H1 (cell line): ENCODE data around the gene FERMT2. TPM values are rescaled to one million over a fixed set of nuclear protein-coding genes. Genes with fewer than 3 reads are reported as not detected.

Source experiments
- CTCF ChIA-PET: fragments of 300-600 bp; sonication (Branson Sonifier 250); formaldehyde crosslinking; loops from one replicate; lab custom pipeline; 2021; ENCODE audit not compliant: partially characterized antibody; lab: Charles Lee
- POLR2A ChIA-PET: fragments of 300-600 bp; sonication (Branson Sonifier 250); formaldehyde crosslinking; loops from one replicate; lab custom pipeline; 2021; ENCODE audit warnings: inconsistent platforms; ENCODE audit not compliant: partially characterized antibody; lab: Charles Lee
- DNase-seq, 2 experiments: peaks; one replicate each; pipeline versions ENCODE4 v3.0.0 to v3.0.0-alpha.2; 2010 to 2022; ENCODE audit warnings: low spot score in 2 of 2, low read depth in 1 of 2, mixed read lengths in 1 of 2
- FAIRE-seq: peaks from 2 replicates; lab custom pipeline; 2011; peaks lifted over from hg19 to GRCh38; lab: Jason Lieb, UNC
- H2AFZ ChIP-seq: 2 replicates; pipeline ENCODE4 v1.8.1; 2012; ENCODE audit warnings: low read length, inconsistent platforms
- H2AK5ac ChIP-seq: 2 replicates; pipeline ENCODE4 v1.6.1; 2013; ENCODE audit warnings: low read depth, low read length
- H2BK120ac ChIP-seq: replicated peaks from 2 replicates; pipeline ENCODE3; 2013; ENCODE audit warnings: low read depth, low read length, inconsistent platforms
- H2BK12ac ChIP-seq: 2 replicates; pipeline ENCODE4 v1.6.1; 2013; ENCODE audit warnings: low read depth, low read length
- H2BK15ac ChIP-seq: 2 replicates; pipeline ENCODE4 v1.6.1; 2013; ENCODE audit warnings: low read length
- H2BK20ac ChIP-seq: 2 replicates; pipeline ENCODE4 v1.6.1; 2013; ENCODE audit warnings: low read length
- H2BK5ac ChIP-seq: 2 replicates; pipeline ENCODE4 v1.6.1; 2013; ENCODE audit warnings: low read depth, low read length
- H3K14ac ChIP-seq: 2 replicates; pipeline ENCODE4 v1.6.1; 2013; ENCODE audit warnings: inconsistent platforms; ENCODE audit not compliant: insufficient read length
- H3K18ac ChIP-seq: 2 replicates; pipeline ENCODE4 v1.6.1; 2013; ENCODE audit warnings: low read length; ENCODE audit errors: extremely low read depth
- H3K23ac ChIP-seq: 2 replicates; pipeline ENCODE4 v1.6.1; 2013; ENCODE audit warnings: inconsistent platforms; ENCODE audit not compliant: insufficient read length
- H3K23me2 ChIP-seq: 2 replicates; pipeline ENCODE4 v1.6.1; 2013; ENCODE audit warnings: low read depth, low read length
- H3K27ac ChIP-seq: 2 replicates; pipeline ENCODE4 v1.6.1; 2011; ENCODE audit warnings: low read depth, low read length, inconsistent platforms
- H3K27me3 ChIP-seq, 4 experiments: replicated peaks in 1 of 4; 1 replicate in 1 of 4; 2 replicates in 3 of 4; pipeline versions ENCODE4 v1.6.1 to v1.8.1; 2011 to 2013; ENCODE audit warnings: low read length in 3 of 4, mild to moderate bottlenecking in 3 of 4, inconsistent platforms in 2 of 4, mixed read lengths in 2 of 4, moderate library complexity in 1 of 4; ENCODE audit not compliant: control insufficient read depth in 3 of 4, insufficient read depth in 3 of 4; ENCODE audit errors: extremely low read depth in 1 of 4
- H3K36me3 ChIP-seq, 4 experiments: 2 replicates each; pipeline versions ENCODE4 v1.6.1 to v1.8.1; 2011 to 2013; ENCODE audit warnings: mild to moderate bottlenecking in 4 of 4, low read length in 3 of 4, moderate library complexity in 2 of 4, control low read depth in 1 of 4, inconsistent platforms in 1 of 4; ENCODE audit not compliant: insufficient read depth in 4 of 4, control insufficient read depth in 2 of 4
- H3K4ac ChIP-seq: replicated peaks from 2 replicates; pipeline ENCODE3; 2013; ENCODE audit warnings: low read length, low read depth, mixed read lengths, inconsistent platforms; ENCODE audit not compliant: insufficient read length
- H3K4me1 ChIP-seq, 4 experiments: replicated peaks in 1 of 4; 1 replicate in 1 of 4; 2 replicates in 3 of 4; pipeline versions ENCODE4 v1.6.1 to v1.8.1; 2011 to 2013; ENCODE audit warnings: low read length in 3 of 4, inconsistent platforms in 2 of 4, mixed read lengths in 1 of 4; ENCODE audit not compliant: insufficient read depth in 4 of 4, control insufficient read depth in 3 of 4
- H3K4me2 ChIP-seq, 2 experiments: 2 replicates each; pipeline versions ENCODE4 v1.6.1 to v1.8.1; 2011 to 2013; ENCODE audit warnings: low read depth in 2 of 2, low read length in 2 of 2, control low read depth in 1 of 2, inconsistent platforms in 1 of 2, mild to moderate bottlenecking in 1 of 2; ENCODE audit not compliant: insufficient read depth in 1 of 2
- H3K4me3 ChIP-seq, 4 experiments: fragments of 200-600, 300-600 bp in 1 of 4; sonication (generic), shearing (Covaris generic), sonication (Bioruptor Twin) in 1 of 4; 2 replicates each; pipeline versions ENCODE4 v1.5.1 to v1.8.1; 2011 to 2016; ENCODE audit warnings: low read length in 4 of 4, low read depth in 3 of 4, control low read depth in 2 of 4, inconsistent platforms in 2 of 4, mild to moderate bottlenecking in 2 of 4, mixed read lengths in 1 of 4, moderate library complexity in 1 of 4; ENCODE audit not compliant: insufficient read depth in 2 of 4; ENCODE audit errors: extremely low read depth in 1 of 4
- H3K56ac ChIP-seq: replicated peaks from 2 replicates; pipeline ENCODE3; 2013; ENCODE audit warnings: low read depth, mild to moderate bottlenecking, mixed read lengths, low read length, inconsistent platforms; ENCODE audit not compliant: insufficient read length
- H3K79me1 ChIP-seq: 2 replicates; pipeline ENCODE4 v1.6.1; 2013; ENCODE audit warnings: low read depth, low read length, control low read depth
- H3K79me2 ChIP-seq, 2 experiments: 2 replicates each; pipeline versions ENCODE4 v1.6.1 to v1.8.1; 2012 to 2013; ENCODE audit warnings: low read length in 2 of 2, mild to moderate bottlenecking in 2 of 2, inconsistent platforms in 1 of 2; ENCODE audit not compliant: insufficient read depth in 2 of 2, control insufficient read depth in 1 of 2
- H3K9ac ChIP-seq, 4 experiments: replicated peaks in 1 of 4; 1 replicate in 1 of 4; 2 replicates in 3 of 4; pipeline versions ENCODE4 v1.6.1 to v1.8.1; 2011 to 2013; ENCODE audit warnings: low read depth in 3 of 4, low read length in 3 of 4, control low read depth in 2 of 4, mild to moderate bottlenecking in 2 of 4, moderate library complexity in 2 of 4, inconsistent platforms in 1 of 4; ENCODE audit errors: extremely low read depth in 1 of 4
- H3K9me3 ChIP-seq, 2 experiments: 2 replicates each; pipeline versions ENCODE4 v1.6.1 to v1.8.1; 2012 to 2013; ENCODE audit warnings: mild to moderate bottlenecking in 2 of 2, moderate library complexity in 2 of 2, control low read depth in 1 of 2, inconsistent platforms in 1 of 2, low read depth in 1 of 2, low read length in 1 of 2, mixed read lengths in 1 of 2; ENCODE audit not compliant: insufficient read depth in 2 of 2
- H4K20me1 ChIP-seq, 2 experiments: replicated peaks in 1 of 2; 2 replicates each; pipeline versions ENCODE3 to v1.8.1; 2011 to 2013; ENCODE audit warnings: inconsistent platforms in 2 of 2, low read length in 2 of 2, mild to moderate bottlenecking in 1 of 2; ENCODE audit not compliant: insufficient read depth in 2 of 2, control insufficient read depth in 1 of 2
- H4K5ac ChIP-seq: 2 replicates; pipeline ENCODE4 v1.6.1; 2013; ENCODE audit warnings: low read length, low read depth, mixed read lengths, inconsistent platforms; ENCODE audit not compliant: insufficient read length
- H4K8ac ChIP-seq: 2 replicates; pipeline ENCODE4 v1.8.0; 2013; ENCODE audit warnings: mild to moderate bottlenecking, moderate library complexity, low read length, inconsistent platforms; ENCODE audit not compliant: insufficient read depth; ENCODE audit errors: extremely low read depth
- H4K91ac ChIP-seq: replicated peaks from 2 replicates; pipeline ENCODE3; 2013; ENCODE audit warnings: low read length, mixed read lengths, inconsistent platforms; ENCODE audit not compliant: insufficient read length
- ATF3 ChIP-seq: IDR thresholded peaks from 2 replicates; pipeline ENCODE4 v1.6.1; 2011; ENCODE audit warnings: low read depth, mild to moderate bottlenecking, low read length; ENCODE audit not compliant: insufficient read depth
- BRCA1 ChIP-seq: IDR thresholded peaks from 2 replicates; pipeline ENCODE4 v1.6.1; 2012; ENCODE audit warnings: low read depth, low read length, improper control_type of control experiment
- CBX8 ChIP-seq: fragments of 300-800, 300-1000 bp; sonication (generic); IDR thresholded peaks from 2 replicates; pipeline ENCODE4 v1.7.1; 2016; ENCODE audit warnings: low read depth, low read length, borderline replicate concordance
- CHD1 ChIP-seq: IDR thresholded peaks from 2 replicates; pipeline ENCODE4 v1.6.1; 2012; ENCODE audit warnings: low read depth, low read length, improper control_type of control experiment
- EGR1 ChIP-seq: IDR thresholded peaks from 2 replicates; pipeline ENCODE4 v1.6.1; 2011; ENCODE audit warnings: low read depth, low read length, borderline replicate concordance
- EZH2 ChIP-seq: fragments of 200-600 bp; sonication (generic); IDR thresholded peaks from 2 replicates; pipeline ENCODE4 v1.7.1; 2012; ENCODE audit warnings: low read depth, mild to moderate bottlenecking, moderate library complexity, low read length, inconsistent platforms; ENCODE audit not compliant: severe bottlenecking
- KDM1A ChIP-seq: fragments of 200-600, 300-600 bp; sonication (generic); IDR thresholded peaks from 2 replicates; pipeline ENCODE4 v1.7.1; 2016; ENCODE audit warnings: mild to moderate bottlenecking, low read length, borderline replicate concordance
- RXRA ChIP-seq: IDR thresholded peaks from 2 replicates; pipeline ENCODE4 v1.6.1; 2011; ENCODE audit warnings: low read depth, mild to moderate bottlenecking, low read length, moderate library complexity; ENCODE audit not compliant: insufficient read depth
- SIX5 ChIP-seq: IDR thresholded peaks from 2 replicates; pipeline ENCODE4 v1.6.1; 2011; ENCODE audit warnings: mild to moderate bottlenecking, low read depth, low read length
- SP1 ChIP-seq: IDR thresholded peaks from 2 replicates; pipeline ENCODE4 v1.6.1; 2011; ENCODE audit warnings: low read depth, low read length
- SP4 ChIP-seq: IDR thresholded peaks from 2 replicates; pipeline ENCODE4 v1.6.1; 2012; ENCODE audit warnings: low read length, inconsistent platforms
- SRF ChIP-seq: IDR thresholded peaks from 2 replicates; pipeline ENCODE4 v1.6.1; 2011; ENCODE audit warnings: mild to moderate bottlenecking, low read depth, low read length, moderate library complexity
- TBP ChIP-seq: IDR thresholded peaks from 2 replicates; pipeline ENCODE4 v1.6.1; 2011; ENCODE audit warnings: low read depth, low read length, improper control_type of control experiment
- YY1 ChIP-seq: IDR thresholded peaks from 2 replicates; pipeline ENCODE4 v1.6.1; 2011; ENCODE audit warnings: low read depth, mild to moderate bottlenecking, low read length
- ZNF274 ChIP-seq: IDR thresholded peaks from 2 replicates; pipeline ENCODE4 v1.7.0; 2012; ENCODE audit warnings: low read length, borderline replicate concordance; ENCODE audit errors: extremely low read depth
- WGBS, 2 experiments: shearing (Covaris generic) in 1 of 2; methylation state at CpG; one replicate each; pipeline versions ENCODE4 v1.1.6 to v1.1.7; 2013 to 2015; ENCODE audit warnings: low lambda C conversion rate in 2 of 2, mixed read lengths in 2 of 2, inconsistent platforms in 1 of 2, low coverage in 1 of 2, missing lambda C conversion rate in 1 of 2; ENCODE audit not compliant: insufficient replicate concordance in 2 of 2, insufficient coverage in 1 of 2, insufficient read length in 1 of 2; ENCODE audit errors: extremely low coverage in 1 of 2, missing lambda C conversion rate in 1 of 2; 5-methylcytosine and 5-hydroxymethylcytosine counted together
- polyA plus RNA-seq, 7 experiments: library from polyadenylated mRNA; depleted of rRNA in 3 of 7; stranded (reverse) in 5 of 7; unstranded in 2 of 7; fragments of >200 nt in 5 of 7; fragments of 200-250 nt in 2 of 7; gene quantifications; 1 replicate in 5 of 7; 2 replicates in 1 of 7; 4 replicates in 1 of 7; pipeline versions ENCODE4 v1.2.1 to v1.2.3, GENCODE V29; 2011 to 2013; ENCODE audit warnings: missing spikeins in 2 of 7, mixed read lengths in 2 of 7
- total RNA-seq: library from RNA; stranded (reverse); fragmentation: NEBNext Ultra II Directional; extraction: Animal tissue kit (Norgen Biotek cat#: 25700); gene quantifications from 2 replicates; pipeline ENCODE4 v1.2.1, GENCODE V29; 2021

FERMT2 gene
- total and polyA plus RNA-seq, 2 of the 8 experiments (the other 6 are each of a cell fraction or from before 2014, with no cell fraction given) = 53.3 to 142 TPM

- no peak overlapping the region for H3K56ac ChIP-seq
- no peak overlapping the region for H4K8ac ChIP-seq
- H3K4me2 ChIP-seq = no peak overlapping the region
- no peak overlapping the region for H3K9ac ChIP-seq
- POLR2A ChIA-PET = interaction anchor here (1.1 to 1.5 kb wide), 2 partner anchors 14 to 104 kb away, joined by 3 to 7 read pairs; partner anchors contain the start of gene FERMT2
- no peak overlapping the region for H2BK120ac ChIP-seq
- no peak for FAIRE-seq
- no peak for DNase-seq
- no peaks in the 10 kb centered on the region for H3K79me1 ChIP-seq
- no peak overlapping the region for H3K23ac ChIP-seq
- WGBS, 2 experiments = 78% methylated on average over 5 of the region's 5 CpGs; no CpG with 5 or more reads in 1 of the 2 experiments
- no peaks in the 10 kb centered on the region for H4K20me1 ChIP-seq
- no peak overlapping the region for H3K14ac ChIP-seq
- H3K23me2 ChIP-seq = no peaks in the 10 kb centered on the region
- no peaks in the 10 kb centered on the region for H3K79me2 ChIP-seq
- no peak overlapping the region for H2AFZ ChIP-seq
- H3K4me3 ChIP-seq = no peak overlapping the region
- no peak overlapping the region for H3K27ac ChIP-seq
- CTCF ChIA-PET = interaction anchor here (1.0 to 2.1 kb wide), 2 partner anchors 8 to 115 kb away, joined by 4 to 7 read pairs; no protein-coding TSS in a partner anchor
- no peak overlapping the region for H4K5ac ChIP-seq
- H2BK20ac ChIP-seq = 0 out of 2 replicates have a peak overlapping the region, but pooled peaks have one; percentile 86
- H3K36me3 ChIP-seq = no peaks in the 10 kb centered on the region
- H2AK5ac ChIP-seq = no peak overlapping the region
- no peak overlapping the region for H4K91ac ChIP-seq
- H2BK15ac ChIP-seq = no peak overlapping the region
- H3K18ac ChIP-seq = no peak overlapping the region; the same call in 1 of the 2 replicates
- no peak overlapping the region for H3K4ac ChIP-seq
- H3K27me3 ChIP-seq = no peaks in the 10 kb centered on the region
- no peaks in the 10 kb centered on the region for H3K9me3 ChIP-seq
- peaks cover 0 to 5% (median 3%) of the 10 kb centered on the region in 4 experiments; a peak in 3 of 7 replicates for H3K4me1 ChIP-seq
- no peak overlapping the region for H2BK5ac ChIP-seq
- no peak overlapping the region; the same call in 1 of the 2 replicates for H2BK12ac ChIP-seq
- TF ChIP-seq EZH2 (no peak), CHD1 (no peak), YY1 (no peak), CBX8 (no peak), SIX5 (no peak), SP1 (no peak), EGR1 (no peak), ZNF274 (no peak), TBP (no peak), ATF3 (no peak), RXRA (no peak), KDM1A (no peak), SRF (no peak), BRCA1 (no peak), SP4 (no peak)
These were observed 104.3 kb downstream of the FERMT2 start for GRCh38 chr14:52846591-52846990.
